Astrocyte of the cerebellum (primary cell): ENCODE measurements around the gene SLC10A3.

Experiments used
- DNase-seq: peaks from one replicate; pipeline ENCODE4 v3.0.0-alpha.2; 2011; ENCODE audit warnings: low read depth
- H3K4me3 ChIP-seq: 2 replicates; pipeline ENCODE4 v1.5.1; 2011; ENCODE audit warnings: mild to moderate bottlenecking, low read depth, low read length, moderate library complexity
- in situ Hi-C: cut with HindIII; loops from 2 replicates; pipeline ENCODE4 v1.10.0; 2017; ENCODE audit warnings: low sequenced_read_pairs
- TF ChIP-seq, protein P1 (sequence below): IDR thresholded peaks from 2 replicates; pipeline ENCODE4 v1.5.1; 2012; ENCODE audit warnings: low read length, low read depth, moderate library complexity, mild to moderate bottlenecking; ENCODE audit errors: missing control alignments

Gene SLC10A3

DNA sequence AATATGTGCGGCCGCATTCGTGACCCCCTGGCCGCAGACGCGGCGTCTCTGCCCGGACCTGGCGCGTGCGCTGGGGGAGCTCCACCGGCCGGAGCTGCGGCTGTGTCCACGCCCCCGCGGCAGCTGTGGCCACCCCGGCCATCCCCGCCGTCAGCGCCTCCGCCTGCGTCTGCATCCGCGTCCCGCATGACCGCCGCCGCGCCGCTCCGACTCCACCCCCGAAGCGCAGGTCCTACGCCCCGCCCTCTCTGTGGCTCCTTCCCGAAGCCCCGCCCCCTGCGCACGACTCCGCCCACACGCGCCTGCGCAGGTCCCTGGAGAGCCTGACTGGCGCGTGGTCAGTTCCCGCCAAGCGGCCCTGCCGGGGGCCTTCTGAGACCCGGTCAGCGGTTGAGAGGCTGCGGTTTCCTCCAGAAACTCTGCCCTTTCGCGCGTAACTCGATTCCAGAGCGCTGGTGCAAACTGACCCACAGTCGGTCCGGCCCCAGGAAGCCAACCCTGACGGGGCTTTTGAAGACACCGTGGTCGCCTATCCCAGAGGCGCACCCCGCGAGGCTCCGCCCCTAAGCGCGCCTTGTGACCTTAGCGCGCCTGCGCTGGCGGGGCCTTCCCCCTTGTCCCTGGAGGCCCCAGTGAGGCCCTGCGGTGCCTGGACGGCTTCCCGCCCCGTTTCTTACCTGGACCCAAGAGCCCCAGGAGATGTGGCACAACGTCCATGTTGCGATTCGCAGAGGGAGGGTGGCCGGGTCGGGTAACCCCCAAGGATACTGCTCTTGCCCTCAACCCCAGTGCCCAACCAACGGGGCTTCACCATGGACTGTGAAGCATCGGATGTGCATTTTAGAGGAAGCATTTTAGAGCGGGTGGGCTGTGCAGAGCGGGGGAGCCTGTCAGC lies 11.5 kb downstream of the SLC10A3 start, which contains the start of gene LAGE3:
Gene LAGE3 (minus strand): TSS at position 554 of the 895 bp plus-strand sequence. CDS start 366 bp downstream, at position 188.
- H3K4me3 ChIP-seq, result peak within 1 kb of the TSS; percentile 37
- in situ Hi-C loops, result no loop called here
- TF ChIP-seq, protein P1, sequence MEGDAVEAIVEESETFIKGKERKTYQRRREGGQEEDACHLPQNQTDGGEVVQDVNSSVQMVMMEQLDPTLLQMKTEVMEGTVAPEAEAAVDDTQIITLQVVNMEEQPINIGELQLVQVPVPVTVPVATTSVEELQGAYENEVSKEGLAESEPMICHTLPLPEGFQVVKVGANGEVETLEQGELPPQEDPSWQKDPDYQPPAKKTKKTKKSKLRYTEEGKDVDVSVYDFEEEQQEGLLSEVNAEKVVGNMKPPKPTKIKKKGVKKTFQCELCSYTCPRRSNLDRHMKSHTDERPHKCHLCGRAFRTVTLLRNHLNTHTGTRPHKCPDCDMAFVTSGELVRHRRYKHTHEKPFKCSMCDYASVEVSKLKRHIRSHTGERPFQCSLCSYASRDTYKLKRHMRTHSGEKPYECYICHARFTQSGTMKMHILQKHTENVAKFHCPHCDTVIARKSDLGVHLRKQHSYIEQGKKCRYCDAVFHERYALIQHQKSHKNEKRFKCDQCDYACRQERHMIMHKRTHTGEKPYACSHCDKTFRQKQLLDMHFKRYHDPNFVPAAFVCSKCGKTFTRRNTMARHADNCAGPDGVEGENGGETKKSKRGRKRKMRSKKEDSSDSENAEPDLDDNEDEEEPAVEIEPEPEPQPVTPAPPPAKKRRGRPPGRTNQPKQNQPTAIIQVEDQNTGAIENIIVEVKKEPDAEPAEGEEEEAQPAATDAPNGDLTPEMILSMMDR, result no peak
- DNase-seq, result peak; percentile 59

DNA sequence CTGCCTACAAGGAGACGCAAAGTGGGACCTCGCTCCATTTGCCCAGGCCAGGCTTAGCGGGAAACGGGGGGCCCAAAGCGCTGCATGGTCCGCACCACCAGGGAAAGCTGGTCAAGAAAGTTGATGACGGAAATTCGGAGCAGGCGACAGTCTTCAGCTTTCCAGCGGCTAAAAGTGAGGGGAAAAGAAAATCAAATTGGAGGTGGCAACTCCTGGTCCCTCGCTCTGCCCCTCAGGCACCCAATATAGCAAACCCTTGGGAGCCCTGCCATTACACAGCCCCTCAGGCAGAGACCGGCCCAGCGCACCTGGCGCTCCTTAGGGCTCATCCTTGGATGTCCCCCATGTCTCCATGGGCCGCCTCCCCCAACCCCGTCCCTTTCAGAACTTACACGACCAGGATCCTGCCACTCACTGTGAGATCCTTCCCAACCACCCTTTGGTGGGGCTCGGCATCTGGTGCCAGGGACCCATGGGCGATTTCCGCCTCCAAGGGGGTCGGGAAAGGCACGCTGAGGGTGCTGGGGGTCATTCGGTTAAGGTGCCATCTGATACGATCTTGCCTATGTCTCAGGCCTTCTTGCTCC lies 12.4 kb downstream of the SLC10A3 start:
- TF ChIP-seq, protein P1, result no peak
- in situ Hi-C loops, result no loop called here
- DNase-seq, result no peak
- H3K4me3 ChIP-seq, result peak overlapping the region; percentile 37

DNA sequence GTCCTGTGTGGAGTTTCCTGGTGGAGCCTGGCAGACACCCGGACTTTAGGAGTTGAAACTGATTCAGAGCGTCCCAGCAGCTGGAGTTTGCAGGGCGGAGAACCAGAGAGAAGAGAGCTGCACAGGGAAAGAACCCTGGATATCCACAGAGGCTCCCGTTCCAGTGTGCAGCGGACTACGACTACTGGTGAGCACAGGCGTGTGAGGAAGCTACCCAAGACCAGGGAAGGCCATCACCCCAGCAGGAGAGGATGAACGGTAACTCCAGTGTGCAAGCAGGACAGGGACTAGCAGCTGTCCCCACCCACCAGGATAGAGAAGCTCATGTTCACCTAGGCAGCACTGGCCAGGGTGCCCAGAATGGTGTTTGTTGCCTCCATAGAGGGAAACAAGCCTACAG lies 13.6 kb downstream of the SLC10A3 start:
- DNase-seq, result no peak
- H3K4me3 ChIP-seq, result no peak overlapping the region
- TF ChIP-seq, protein P1, result no peak
- in situ Hi-C loops, result no loop called here

DNA sequence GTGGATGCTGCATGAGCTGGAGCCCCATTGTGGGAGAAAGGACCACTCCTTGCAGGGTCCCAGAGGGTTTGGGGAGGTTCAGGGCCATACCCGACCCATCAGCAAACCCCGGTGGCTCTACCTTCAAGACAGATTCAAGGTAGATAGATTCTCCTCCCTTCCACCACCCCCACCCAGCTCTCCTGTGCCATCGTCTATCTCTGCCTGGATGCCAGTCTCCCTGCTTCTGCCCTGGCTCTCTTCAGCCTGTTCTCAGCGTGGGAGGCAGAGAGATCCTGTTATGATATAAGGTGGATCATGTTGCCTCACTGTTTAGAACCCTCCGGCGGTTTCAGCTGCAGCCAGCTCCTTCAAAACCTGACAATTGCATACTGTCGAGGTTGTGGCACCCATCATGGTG lies 16.7 kb downstream of the SLC10A3 start:
- in situ Hi-C loops, result no loop called here
- no peak overlapping the region for H3K4me3 ChIP-seq
- no peak for DNase-seq
- TF ChIP-seq, protein P1, result no peak

DNA sequence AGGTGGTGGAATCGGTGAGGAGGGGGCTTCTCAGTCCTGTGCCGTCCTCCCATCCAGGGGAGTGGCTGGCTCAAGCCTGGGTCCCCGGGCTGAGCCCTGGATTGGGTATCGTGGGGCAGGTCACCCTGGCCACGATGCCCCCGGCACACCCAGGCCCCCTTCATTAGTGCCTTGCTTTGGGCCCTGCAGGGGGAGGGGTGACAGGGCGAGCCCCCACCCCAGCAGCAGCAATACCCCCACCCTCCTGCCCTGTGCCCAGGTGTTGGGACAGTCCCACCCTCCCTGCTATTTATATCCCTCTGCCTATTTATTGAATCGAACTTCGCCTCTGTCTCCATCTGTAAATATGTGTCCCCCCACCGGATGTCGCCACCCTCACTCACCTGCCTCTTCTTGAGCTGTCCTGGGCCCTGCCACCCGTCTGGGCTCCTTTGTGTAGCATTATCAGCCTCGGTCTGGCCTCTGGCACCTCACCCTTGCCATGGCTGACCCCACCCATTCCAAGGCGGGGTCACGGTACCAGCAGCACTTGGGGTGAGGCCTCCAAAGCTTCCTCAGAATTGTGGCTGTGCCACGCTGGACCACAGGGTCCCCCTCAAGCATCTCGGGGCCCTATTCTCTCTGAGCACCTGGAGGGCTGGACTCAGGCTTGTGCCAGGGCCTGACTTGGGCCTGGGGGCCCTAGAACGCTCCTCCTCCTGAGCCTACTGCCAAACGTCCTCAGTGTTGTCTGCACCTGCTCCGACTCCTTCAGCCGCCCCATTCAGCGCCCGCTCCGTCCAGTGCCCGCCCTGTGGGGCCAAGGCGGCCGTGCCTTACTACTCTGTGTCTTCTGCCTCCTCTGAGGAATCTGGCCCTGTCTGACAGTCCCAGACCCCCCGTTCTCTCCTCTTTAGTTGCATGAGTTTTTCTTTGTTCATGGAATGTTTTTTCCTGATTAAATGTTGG lies 17.5 kb downstream of the SLC10A3 start:
- in situ Hi-C loops, result no loop called here
- TF ChIP-seq, protein P1, result no peak
- no peak for DNase-seq
- no peak overlapping the region for H3K4me3 ChIP-seq
